Stimulated activated CD8-positive, alpha-beta memory T cell treated with anti-CD3 and anti-CD28 coated beads, Interleukin-4, amount 100 ng/mL, for 4 hours (primary cell): Measurements from ENCODE around the gene POLDIP2.
"Not testable (repeated sequence)": the region's sequence is repeated elsewhere in the genome, so short reads cannot be mapped to it uniquely, and the experiment has no call there.

Source experiments
- DNase-seq, 2 donors: peaks; one replicate each; pipeline ENCODE4 v3.0.0-alpha.2; 2020; ENCODE audit warnings: low read depth in 2 of 2, low spot score in 1 of 2

POLDIP2 gene

DNA sequence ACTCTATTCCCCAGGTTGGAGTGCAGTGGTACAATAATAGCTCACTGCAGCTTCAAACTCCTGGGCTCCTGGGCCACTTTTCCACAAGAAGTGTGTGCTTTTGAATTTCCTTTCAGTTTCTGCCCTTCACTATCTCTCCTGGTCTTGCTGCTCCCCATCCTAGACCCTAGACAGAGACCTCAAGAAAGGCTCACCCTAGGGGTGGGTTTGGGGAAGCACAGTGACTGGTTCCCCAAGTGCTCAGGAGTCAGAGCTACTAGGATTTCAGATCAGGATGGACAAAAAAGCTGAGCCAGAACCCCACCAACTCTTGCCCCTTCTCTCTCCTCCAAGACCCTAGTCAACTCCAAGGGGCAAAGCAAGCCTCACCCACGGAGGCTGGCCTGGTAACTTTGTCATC lies 9.3 kb upstream of the POLDIP2 start:
- DNase-seq: no peak

GRCh38 chr17:28365487-28365886 lies 8.2 kb upstream of the POLDIP2 start:
- DNase-seq: no peak

DNA sequence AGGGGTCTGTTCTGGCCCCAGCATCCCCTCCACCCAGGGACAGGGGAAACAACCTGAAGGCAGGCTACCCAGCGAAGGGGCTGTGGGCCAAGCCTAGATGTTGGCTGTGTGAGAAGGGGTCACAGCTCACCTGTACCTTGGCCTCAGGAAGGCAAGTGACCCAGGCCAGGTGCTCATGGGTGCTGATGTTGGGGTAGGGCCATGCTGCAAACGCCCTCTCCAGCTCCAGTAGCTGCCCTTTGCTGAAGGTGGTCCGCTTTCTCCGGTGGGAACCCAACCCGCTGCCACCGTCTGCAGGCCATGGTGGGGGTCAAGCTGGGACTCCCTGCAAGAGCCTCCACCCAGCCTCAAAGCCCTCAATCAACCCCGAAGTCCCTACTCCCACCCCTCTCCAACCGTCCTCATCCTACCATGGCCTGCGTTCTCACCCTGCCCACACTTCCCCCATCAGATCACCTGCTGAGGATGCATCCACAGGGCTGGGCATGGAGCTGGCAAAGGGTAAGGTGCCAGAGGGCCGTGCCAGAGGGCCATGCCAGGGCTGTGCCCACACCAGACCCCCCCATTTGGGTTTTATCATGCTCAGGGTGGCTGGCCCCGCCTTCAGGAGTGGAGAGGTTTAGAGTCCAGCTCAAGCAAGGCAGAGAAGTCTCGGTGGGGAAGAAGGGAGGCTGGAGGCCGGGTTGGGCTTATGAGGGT lies 7.5 kb upstream of the POLDIP2 start, which contains the start of gene SEBOX:
Gene SEBOX, minus strand, starts transcription at position 535 of the 699 bp plus-strand sequence. Its CDS starts 48 bp downstream, at position 487.
- no peak for DNase-seq

- no peak for DNase-seq
These were observed 6.7 kb upstream of the POLDIP2 start for GRCh38 chr17:28363776-28364650.

- no peak for DNase-seq
These were observed 5.9 kb upstream of the POLDIP2 start for GRCh38 chr17:28363186-28363585.

GRCh38 chr17:28357901-28358197 lies 522 bp upstream of the POLDIP2 start:
- DNase-seq: no peak

- DNase-seq: no peak
These were observed 7.1 kb downstream of the POLDIP2 start for GRCh38 chr17:28350271-28350670.

DNA sequence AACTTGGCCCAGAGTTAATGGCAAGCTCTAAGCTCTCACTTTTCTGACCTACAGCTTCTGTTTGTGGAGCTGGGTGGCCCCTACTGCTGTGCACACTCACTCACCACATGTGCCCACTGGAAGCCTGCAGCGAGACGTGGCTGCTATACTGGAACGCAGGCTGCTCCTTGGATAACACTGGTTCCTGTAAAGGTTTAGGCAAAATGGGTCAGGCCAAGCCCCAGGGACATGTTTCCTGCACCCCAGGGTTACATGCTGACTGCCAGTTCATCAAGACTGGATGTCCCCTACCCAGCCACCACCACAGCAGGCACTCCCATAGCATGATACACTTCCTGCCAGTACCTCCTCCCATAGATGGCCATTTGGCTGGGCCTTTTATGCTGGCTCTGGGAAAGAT lies 8.3 kb downstream of the POLDIP2 start:
- DNase-seq: no peak

- no peak for DNase-seq
These were observed 10.0 kb downstream of the POLDIP2 start for GRCh38 chr17:28347261-28347891.

GRCh38 chr17:28346746-28347246 lies 10.5 kb downstream of the POLDIP2 start:
- no peak for DNase-seq

- no peak for DNase-seq
These were observed 11.1 kb downstream of the POLDIP2 start for GRCh38 chr17:28346199-28346580.

GRCh38 chr17:28345419-28346198 lies 11.7 kb downstream of the POLDIP2 start:
- DNase-seq: no peak

- no peak for DNase-seq
These were observed 12.9 kb downstream of the POLDIP2 start for GRCh38 chr17:28344435-28344901.

GRCh38 chr17:28344011-28344410 lies 13.3 kb downstream of the POLDIP2 start:
- DNase-seq: no peak

GRCh38 chr17:28343491-28343932 lies 13.8 kb downstream of the POLDIP2 start:
- DNase-seq: no peak

GRCh38 chr17:28342313-28342712 lies 15.0 kb downstream of the POLDIP2 start:
- DNase-seq: no peak

DNA sequence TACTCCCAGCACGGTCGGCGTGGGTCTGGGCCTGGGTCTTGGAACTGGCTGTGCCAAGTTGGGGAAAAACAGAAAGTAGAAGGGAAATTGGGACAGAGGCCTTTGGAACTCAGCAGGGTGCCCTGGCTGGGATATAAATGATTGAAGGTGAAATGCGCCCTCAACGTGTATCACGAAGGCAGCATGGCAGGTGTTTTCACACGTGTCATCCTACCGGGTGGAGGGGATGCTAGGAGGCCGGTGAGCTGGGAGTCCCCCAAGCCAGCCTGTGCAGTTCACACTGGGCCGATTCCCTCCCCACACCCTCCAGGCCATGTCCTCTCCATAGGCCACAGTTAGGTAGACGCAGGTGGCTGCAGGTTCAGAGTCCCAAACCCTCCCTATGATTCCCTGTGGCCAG lies 15.8 kb downstream of the POLDIP2 start:
- DNase-seq: no peak

GRCh38 chr17:28340374-28340773 lies 17.0 kb downstream of the POLDIP2 start:
- DNase-seq: no peak

DNA sequence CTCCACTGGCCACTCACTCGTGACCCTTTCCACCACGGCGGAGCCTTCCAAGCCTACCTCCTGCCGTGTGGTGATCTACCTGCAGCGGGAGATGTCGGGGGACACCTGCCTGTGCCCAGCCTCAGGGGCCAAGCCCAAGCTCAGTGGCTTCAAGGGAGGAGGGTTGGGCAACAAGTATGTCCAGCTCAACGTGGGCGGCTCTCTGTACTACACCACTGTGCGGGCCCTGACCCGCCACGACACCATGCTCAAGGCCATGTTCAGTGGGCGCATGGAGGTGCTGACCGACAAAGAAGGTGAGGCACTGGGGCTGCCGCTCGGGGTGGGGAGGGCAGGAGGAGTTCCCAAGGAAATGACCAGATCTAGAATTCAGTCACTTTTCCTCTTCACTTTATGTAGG lies 17.9 kb downstream of the POLDIP2 start:
- DNase-seq: no peak

DNA sequence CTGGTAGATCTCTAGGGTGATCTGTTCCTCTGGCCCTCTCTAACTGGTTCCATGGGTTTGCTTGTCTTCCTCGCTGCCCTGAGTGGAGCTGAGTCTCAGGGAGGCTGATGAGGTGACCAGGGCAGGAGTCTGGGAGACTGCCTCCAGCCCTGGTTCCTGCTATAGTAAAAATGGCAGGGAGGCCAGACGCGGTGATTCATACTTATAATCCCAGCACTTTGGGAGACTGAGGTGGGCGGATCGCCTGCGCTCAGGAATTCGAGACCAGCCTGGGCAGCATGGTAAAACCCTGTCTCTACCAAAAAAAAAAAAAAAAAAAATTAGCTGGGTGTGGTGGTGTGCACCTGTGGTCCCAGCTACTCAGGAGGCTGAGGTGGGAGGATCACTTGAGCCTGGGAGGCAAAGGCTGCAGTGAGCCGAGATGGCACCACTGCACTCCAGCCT lies 18.5 kb downstream of the POLDIP2 start:
- not testable (repeated sequence) for DNase-seq
